GM19328 (cell line): Measurements from ENCODE around the gene PAM.
"Not testable (repeated sequence)": the region's sequence is repeated elsewhere in the genome, so short reads cannot be mapped to it uniquely, and the experiment has no call there.

Source experiments
- ATAC-seq: cut with Tn5 transposase; IDR thresholded peaks from one replicate; pipeline ENCODE4 v1.9.1; 2021; ENCODE audit warnings: mild to moderate bottlenecking, moderate library complexity; ENCODE audit not compliant: unreplicated experiment

PAM gene

GRCh38 chr5:102981957-102982635, 227.0 kb downstream of the PAM start:
- no peak for ATAC-seq

DNA sequence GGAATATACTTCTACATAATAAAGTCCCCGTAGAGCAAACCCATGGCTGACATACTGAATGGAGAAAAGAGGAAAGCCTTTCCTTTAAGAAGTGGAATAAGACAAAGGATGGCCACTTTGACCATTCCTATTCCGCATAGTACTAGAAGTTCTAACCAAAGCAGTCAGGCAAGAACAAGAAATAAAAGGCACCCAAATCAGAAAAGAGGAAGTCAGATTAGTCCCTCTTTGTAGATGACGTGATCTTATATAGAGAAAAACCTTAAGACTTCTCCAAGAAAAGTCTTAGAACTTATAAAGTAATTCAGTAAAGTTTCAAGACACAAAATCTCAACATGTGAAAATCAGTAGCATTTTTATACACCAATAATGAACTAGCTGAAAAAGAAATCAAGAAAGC, 231.0 kb downstream of the PAM start:
- no peak for ATAC-seq

DNA sequence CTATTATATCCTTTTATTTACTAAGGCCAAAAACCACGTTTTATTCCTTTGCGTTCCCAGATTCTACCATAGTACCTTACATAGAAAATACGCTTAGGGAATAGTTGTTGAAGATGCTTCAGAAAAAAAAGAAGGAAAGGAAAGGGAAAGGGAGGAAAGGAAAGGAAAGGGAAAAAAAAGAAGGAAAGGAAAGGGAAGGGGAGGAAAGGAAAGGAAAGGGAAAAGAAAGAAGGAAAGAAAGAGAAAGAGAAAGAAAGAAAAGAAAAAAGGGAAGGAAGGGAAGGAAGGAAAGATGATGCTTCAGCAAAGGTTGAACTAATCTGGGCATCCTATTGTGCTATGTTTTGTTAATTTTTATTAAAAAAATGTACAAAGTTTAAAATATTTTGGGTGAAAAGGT, 233.4 kb downstream of the PAM start:
- no peak for ATAC-seq

- no peak for ATAC-seq
Measured at GRCh38 chr5:102991802-102992201, 236.7 kb downstream of the PAM start.

DNA sequence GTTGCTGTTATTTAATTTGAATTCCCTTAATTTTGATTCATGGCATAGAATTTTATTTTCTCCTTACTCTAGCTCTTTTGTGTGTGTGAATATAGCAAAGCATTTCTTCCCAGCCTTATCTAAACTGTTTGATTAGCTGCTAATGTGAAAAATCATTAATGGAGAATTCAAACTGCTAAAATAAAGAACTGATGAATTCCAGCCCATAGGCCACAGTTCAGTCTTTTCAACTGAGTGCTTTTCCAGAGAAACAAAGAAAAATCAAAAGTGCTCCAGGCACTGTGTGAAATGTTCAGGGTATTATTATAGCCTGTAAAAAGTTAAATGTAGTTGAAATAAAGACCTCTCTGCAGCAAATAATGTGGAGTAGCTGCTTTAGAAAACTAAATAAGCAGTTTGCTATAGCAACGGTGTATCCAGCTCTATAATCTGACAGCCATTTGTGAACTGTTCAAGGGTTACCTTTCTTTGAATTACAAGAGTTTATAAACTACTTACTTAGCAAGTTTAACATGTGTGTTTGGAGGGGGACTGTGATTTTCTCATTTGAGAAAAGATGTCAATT, 241.0 kb downstream of the PAM start:
- ATAC-seq = no peak

DNA sequence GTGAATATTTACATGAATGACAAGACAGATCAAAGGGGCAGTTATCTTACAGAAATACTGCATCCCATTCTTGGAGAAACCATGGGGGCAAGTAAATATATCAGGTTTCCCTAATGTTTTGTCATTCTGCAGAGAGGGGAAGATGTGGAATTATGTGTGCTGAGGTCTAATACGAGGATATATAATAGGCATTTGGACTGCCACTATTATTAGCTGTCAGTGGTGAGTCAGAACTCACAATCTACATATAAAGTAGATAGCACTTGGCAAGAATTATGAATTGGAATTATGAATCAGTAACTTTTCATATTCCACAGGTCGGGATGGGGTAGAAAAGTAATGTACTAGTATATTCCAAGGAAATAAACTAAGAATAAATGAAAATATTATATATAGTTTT, 243.1 kb downstream of the PAM start:
- no peak for ATAC-seq

DNA sequence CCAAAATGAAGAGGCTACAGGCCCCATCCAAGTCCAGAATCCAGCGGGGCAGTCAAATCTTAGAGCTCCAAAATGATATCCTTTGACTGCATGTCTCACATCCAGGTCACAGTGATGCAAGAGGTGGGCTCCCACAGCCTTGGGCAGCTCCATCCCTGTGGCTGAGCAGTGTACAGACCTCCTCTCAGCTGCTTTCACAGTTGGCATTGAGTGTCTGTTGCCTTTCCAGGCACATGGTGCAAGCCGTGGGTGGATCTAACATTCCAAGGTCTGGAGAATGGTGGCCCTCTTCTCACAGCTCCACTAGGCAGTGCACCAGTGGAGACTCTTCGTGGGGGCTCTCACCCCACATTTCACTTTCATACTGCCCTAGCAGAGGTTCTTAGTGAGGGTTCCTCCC, 244.1 kb downstream of the PAM start:
- no peak for ATAC-seq

- ATAC-seq = not testable (repeated sequence)
Measured at GRCh38 chr5:102999621-103000020, 244.5 kb downstream of the PAM start.

GRCh38 chr5:103000089-103000488, 245.0 kb downstream of the PAM start:
- ATAC-seq = no peak

DNA sequence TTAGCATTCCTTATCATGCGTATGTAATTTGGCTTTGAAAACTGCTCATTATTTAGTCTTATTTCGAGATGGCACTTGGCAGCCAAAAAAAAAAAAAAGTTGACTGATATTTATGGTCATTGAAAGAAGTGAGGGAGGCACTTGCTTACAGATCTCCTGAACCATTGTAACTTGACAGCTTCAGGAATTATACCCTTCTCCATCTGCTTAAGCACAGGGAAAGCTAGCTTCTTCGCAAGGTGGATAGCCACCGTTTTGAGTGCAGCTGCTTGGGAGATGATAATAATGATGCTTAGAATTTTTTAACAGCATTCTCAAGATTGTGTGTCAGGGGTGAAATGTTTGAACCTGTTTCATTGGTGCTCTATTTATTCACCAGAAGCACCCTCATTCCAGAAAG, 248.8 kb downstream of the PAM start:
- ATAC-seq = no peak

DNA sequence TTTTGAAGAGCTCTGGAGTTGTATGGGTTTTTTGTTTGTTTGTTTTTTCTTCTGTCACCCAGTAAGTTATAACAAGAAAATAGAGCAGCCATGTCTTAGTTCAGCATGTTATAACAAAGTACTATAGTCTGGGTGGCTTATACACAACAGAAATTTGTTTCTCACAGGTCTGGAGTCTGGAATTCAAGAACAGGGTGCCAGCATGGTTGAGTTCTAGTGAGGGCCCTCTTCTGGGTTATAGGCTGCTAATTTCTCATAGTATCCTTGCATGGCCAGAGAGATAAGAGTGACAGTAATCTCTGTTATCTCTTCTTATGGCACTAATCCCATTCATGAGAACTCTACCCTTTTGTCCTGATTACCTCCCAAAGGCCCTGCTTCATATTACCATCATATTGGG, 250.2 kb downstream of the PAM start:
- ATAC-seq = no peak

GRCh38 chr5:103006921-103007320, 251.8 kb downstream of the PAM start:
- no peak for ATAC-seq

GRCh38 chr5:103010168-103010567, 255.1 kb downstream of the PAM start:
- no peak for ATAC-seq

DNA sequence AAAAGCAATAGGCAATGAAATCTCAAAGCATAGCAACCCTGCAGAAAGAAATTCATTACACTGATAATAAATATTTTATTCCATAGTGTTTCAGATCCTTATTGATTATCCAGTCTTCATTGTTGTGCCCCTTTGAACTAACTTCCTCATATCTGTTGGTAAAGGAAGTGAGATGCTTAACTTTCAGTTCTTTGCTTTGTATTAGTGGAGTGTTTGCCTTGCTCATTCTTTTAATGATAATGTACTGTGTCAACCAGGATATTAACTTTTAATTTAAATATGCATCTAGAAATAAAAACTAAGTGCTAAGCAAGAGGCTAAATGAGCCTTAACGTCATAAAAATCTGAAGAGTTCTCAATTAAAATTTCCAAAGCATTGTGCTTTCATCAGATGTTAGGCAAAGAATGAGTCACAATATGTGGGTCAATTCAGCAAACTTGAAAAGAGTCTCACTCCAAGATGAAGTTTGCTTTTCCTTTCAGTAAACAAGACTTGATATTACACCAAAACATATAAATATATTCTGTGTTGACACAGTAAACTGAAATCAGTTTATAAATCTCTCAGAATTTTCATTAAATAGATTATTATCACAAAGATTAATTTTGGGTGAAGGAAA, 258.9 kb downstream of the PAM start:
- ATAC-seq = no peak

DNA sequence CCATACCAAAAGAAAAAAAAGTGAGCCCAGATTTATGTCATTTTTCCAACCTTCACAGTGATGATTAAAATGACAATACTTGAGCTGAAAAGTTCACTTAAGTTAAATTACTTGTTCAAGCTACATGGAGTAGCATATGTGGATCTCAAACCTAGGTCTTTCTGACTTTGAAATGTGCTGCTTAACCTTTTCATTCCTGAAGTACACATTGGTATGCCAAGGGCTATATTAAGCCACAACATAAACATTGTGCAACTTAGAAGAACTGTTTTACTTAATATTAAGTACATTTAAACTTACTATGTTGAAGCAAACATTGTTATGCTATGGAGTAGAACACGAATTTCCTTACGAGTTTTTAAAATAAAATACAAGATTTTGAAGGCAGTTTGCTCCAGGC, 259.9 kb downstream of the PAM start:
- no peak for ATAC-seq

- no peak for ATAC-seq
Measured at GRCh38 chr5:103016167-103016566, 261.1 kb downstream of the PAM start.

GRCh38 chr5:103019804-103020203, 264.7 kb downstream of the PAM start:
- ATAC-seq = no peak

- ATAC-seq = no peak
Measured at GRCh38 chr5:103021314-103021713, 266.2 kb downstream of the PAM start.

GRCh38 chr5:103027267-103027666, 272.2 kb downstream of the PAM start:
- ATAC-seq = no peak

DNA sequence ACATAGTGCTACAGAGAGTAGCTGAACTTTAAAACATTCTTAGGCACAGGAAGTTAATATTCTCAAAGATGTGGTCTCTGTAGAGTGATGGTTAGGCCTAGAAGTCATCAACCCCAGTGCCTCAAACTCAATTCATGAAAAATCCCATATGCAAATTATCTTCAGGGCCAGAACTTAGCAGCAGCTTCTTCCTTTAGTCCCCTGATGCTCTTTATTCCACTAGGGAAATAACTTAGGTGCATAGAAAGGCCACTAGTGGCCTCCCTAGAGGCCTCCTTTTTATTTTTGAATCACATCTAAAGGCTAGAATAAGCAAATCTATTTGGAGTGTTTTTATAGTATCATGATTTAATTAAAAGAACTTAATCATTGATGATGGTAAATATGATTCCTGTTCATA, 276.5 kb downstream of the PAM start:
- no peak for ATAC-seq

GRCh38 chr5:103033696-103034095, 278.6 kb downstream of the PAM start:
- ATAC-seq = no peak

DNA sequence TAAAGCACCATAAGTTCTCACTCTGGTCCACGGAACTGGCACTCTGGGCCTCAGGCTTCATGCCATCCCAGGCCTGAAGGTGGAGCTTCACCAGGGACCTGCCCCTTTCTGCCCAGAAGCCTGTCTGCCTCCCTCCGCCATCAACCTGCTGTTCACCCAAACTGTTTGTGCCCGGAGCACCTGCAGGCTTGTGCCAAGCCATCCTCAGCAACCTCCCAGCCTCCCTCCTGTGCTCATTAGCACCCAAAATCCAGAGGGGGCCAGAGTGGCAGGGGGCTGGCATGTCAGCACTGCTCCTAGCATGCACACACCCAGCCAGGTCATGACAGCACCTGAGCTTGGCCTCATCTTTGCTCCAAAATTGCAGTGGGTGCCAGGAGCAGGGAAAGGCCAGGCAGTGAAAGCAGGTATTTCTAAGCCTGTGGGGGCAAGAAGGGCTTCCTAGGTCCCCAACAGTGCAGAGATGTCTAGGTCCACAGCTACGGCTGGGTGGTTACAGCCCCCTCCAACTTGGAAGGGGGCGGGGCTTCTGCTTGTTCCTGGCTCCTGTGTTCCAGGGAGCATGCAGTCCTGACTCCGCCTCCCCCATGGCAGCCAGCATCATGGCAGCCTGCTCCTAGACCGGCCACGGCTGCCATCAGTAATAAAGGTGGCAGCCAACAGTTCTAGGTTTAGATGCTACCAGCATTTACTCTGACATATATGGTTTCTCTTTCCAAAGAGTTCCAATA, 279.7 kb downstream of the PAM start:
- no peak for ATAC-seq
